ENCODE measurements around the gene RASAL3. TPM values are rescaled to one million over a fixed set of nuclear protein-coding genes. Genes with fewer than 3 reads are reported as not detected.

RASAL3 gene
- total RNA-seq, 1 experiment from 2014 or later = 0.57 TPM

- RAD21 ChIA-PET (ENCODE audit: low non-redundant PET in 1 of 2, low total read pairs in 2 of 2, uncharacterized antibody in 2 of 2, unreplicated experiment in 2 of 2) = no interaction called here
- TF ChIP-seq ELF1 (IDR thresholded peaks at IDR 0.05; ENCODE audit: borderline replicate concordance, low read depth) (no peak), EGR1 (IDR thresholded peaks at IDR 0.05; ENCODE audit: low read depth) (no peak), CBX3 (IDR thresholded peaks at IDR 0.05; ENCODE audit: low read depth) (no peak), TCF7L2 (IDR thresholded peaks at IDR 0.05; ENCODE audit: borderline replicate concordance, extremely low read depth, insufficient read depth, insufficient read length) (no peak), ATF3 (IDR thresholded peaks at IDR 0.05) (no peak), JUND (IDR thresholded peaks at IDR 0.05) (no peak), POLR2A (IDR thresholded peaks at IDR 0.05; ENCODE audit: borderline replicate concordance, extremely low read depth, insufficient read depth, insufficient read length) (no peak), YY1 (IDR thresholded peaks at IDR 0.05; ENCODE audit: extremely low read depth, insufficient replicate concordance, low read depth, low read length) (no peak), SIN3A (IDR thresholded peaks at IDR 0.05; ENCODE audit: low read depth) (no peak)
- H3K79me2 ChIP-seq (ENCODE audit: insufficient read depth, low read length) = peaks cover 54% of the 10 kb centered on the region
Measured at GRCh38 chr19:15427350-15427700, 37.0 kb downstream of the RASAL3 start.

GRCh38 chr19:15426485-15427349, 37.6 kb downstream of the RASAL3 start:
- DNase-seq (ENCODE audit: low read depth, low spot score) (no peak), ATAC-seq (no peak)
- POLR2A ChIA-PET = no interaction called here
- Histone ChIP-seq H2AFZ (ENCODE audit: low read depth, low read length, poor library complexity, severe bottlenecking) (no peak overlapping the region), H3K9me2 (ENCODE audit: insufficient read depth) (no peaks in the 10 kb centered on the region), H3K9me3 (ENCODE audit: control insufficient read depth in 1 of 2, insufficient read depth in 1 of 2, low read depth in 1 of 2, low read length in 2 of 2) (no peaks in the 10 kb centered on the region), H3K36me3 (ENCODE audit: control insufficient read depth in 1 of 2, insufficient read depth in 2 of 2, low read length in 2 of 2) (peaks cover 20 to 53% of the 10 kb centered on the region in 2 experiments; a peak in 3 of 4 replicates), H3K4me3 (replicated peaks in 1 of 2; ENCODE audit: low read depth in 1 of 2, low read length in 2 of 2) (no peak overlapping the region), H3K79me2 (ENCODE audit: insufficient read depth, low read length) (peaks cover 49% of the 10 kb centered on the region), H3K27me3 (ENCODE audit: insufficient read depth, low read length) (no peaks in the 10 kb centered on the region), H3K4me2 (ENCODE audit: low read length) (no peak overlapping the region), H3K27ac (ENCODE audit: low read depth, low read length) (no peak overlapping the region; the same call in 1 of the 2 replicates), H3K9ac (ENCODE audit: low read length) (no peak overlapping the region), H4K20me1 (ENCODE audit: insufficient read depth) (no peaks in the 10 kb centered on the region), H3K4me1 (ENCODE audit: control insufficient read depth in 1 of 2, insufficient read depth in 2 of 2, low read length in 2 of 2) (peaks cover 12 to 14% of the 10 kb centered on the region in 2 experiments; a peak in 3 of 4 replicates)
- RAD21 ChIA-PET (ENCODE audit: low non-redundant PET in 1 of 2, low total read pairs in 2 of 2, uncharacterized antibody in 2 of 2, unreplicated experiment in 2 of 2) = no interaction called here
- CTCF ChIA-PET = no interaction called here
- BruUV-seq (replicated peaks) = no TSS peak
- intact Hi-C loops (cut with micrococcal nuclease) = no loop called here
- TF ChIP-seq ZNF274 (IDR thresholded peaks at IDR 0.05; ENCODE audit: low read depth, low read length) (no peak), YY1 (IDR thresholded peaks at IDR 0.05; ENCODE audit: extremely low read depth, insufficient replicate concordance, low read depth, low read length) (no peak), EZH2 (IDR thresholded peaks at IDR 0.05) (no peak), ELF1 (IDR thresholded peaks at IDR 0.05; ENCODE audit: borderline replicate concordance, low read depth) (no peak), EZH2phosphoT487 (IDR thresholded peaks at IDR 0.05; ENCODE audit: borderline replicate concordance) (no peak), POLR2AphosphoS5 (IDR thresholded peaks at IDR 0.05; ENCODE audit: low read depth, low read length) (no peak), SIN3A (IDR thresholded peaks at IDR 0.05; ENCODE audit: low read depth) (no peak), CEBPB (IDR thresholded peaks at IDR 0.05; ENCODE audit: low read depth) (no peak), MAX (IDR thresholded peaks at IDR 0.05) (no peak), CBX3 (IDR thresholded peaks at IDR 0.05; ENCODE audit: low read depth) (no peak), JUND (IDR thresholded peaks at IDR 0.05) (no peak), ZBTB33 (IDR thresholded peaks at IDR 0.05; ENCODE audit: extremely low read depth, insufficient replicate concordance, low read length) (no peak), TCF7L2 (IDR thresholded peaks at IDR 0.05; ENCODE audit: borderline replicate concordance, extremely low read depth, insufficient read depth, insufficient read length) (no peak)

More at GRCh38 chr19:15427350-15427700, 37.0 kb downstream of the RASAL3 start:
- no peak for DNase-seq (ENCODE audit: low read depth, low spot score)
- no peaks in the 10 kb centered on the region for H3K9me2 ChIP-seq (ENCODE audit: insufficient read depth)
- peaks cover 12 to 14% of the 10 kb centered on the region in 2 experiments; a peak in 3 of 4 replicates for H3K4me1 ChIP-seq (ENCODE audit: control insufficient read depth in 1 of 2, insufficient read depth in 2 of 2, low read length in 2 of 2)
- H3K9ac ChIP-seq (ENCODE audit: low read length) = no peak overlapping the region
- H3K4me3 ChIP-seq (replicated peaks in 1 of 2; ENCODE audit: low read depth in 1 of 2, low read length in 2 of 2) = no peak overlapping the region
- no TSS peak for BruUV-seq (replicated peaks)
- no peak for ATAC-seq
- no peak overlapping the region; the same call in 1 of the 2 replicates for H3K27ac ChIP-seq (ENCODE audit: low read depth, low read length)
- H2AFZ ChIP-seq (ENCODE audit: low read depth, low read length, poor library complexity, severe bottlenecking) = no peak overlapping the region
- H3K9me3 ChIP-seq (ENCODE audit: control insufficient read depth in 1 of 2, insufficient read depth in 1 of 2, low read depth in 1 of 2, low read length in 2 of 2) = no peaks in the 10 kb centered on the region
- no peak overlapping the region for H3K4me2 ChIP-seq (ENCODE audit: low read length)
- CTCF ChIA-PET = no interaction called here
- peaks cover 20 to 53% of the 10 kb centered on the region in 2 experiments; a peak in 3 of 4 replicates for H3K36me3 ChIP-seq (ENCODE audit: control insufficient read depth in 1 of 2, insufficient read depth in 2 of 2, low read length in 2 of 2)
- POLR2A ChIA-PET = no interaction called here
- H3K27me3 ChIP-seq (ENCODE audit: insufficient read depth, low read length) = no peaks in the 10 kb centered on the region
- H4K20me1 ChIP-seq (ENCODE audit: insufficient read depth) = no peaks in the 10 kb centered on the region
- intact Hi-C loops (cut with micrococcal nuclease) = no loop called here
